Raji (cell line): Measurements from ENCODE around the gene MKI67.
A peak's percentile ranks its signal among the peaks of the same experiment; 100 is the strongest.

ENCODE experiments used
- POLR2A ChIP-seq: IDR thresholded peaks from 2 replicates; pipeline ENCODE4 v1.6.1; 2011; ENCODE audit warnings: low read depth, low read length, control low read depth; ENCODE audit not compliant: insufficient read depth

The MKI67 gene

DNA sequence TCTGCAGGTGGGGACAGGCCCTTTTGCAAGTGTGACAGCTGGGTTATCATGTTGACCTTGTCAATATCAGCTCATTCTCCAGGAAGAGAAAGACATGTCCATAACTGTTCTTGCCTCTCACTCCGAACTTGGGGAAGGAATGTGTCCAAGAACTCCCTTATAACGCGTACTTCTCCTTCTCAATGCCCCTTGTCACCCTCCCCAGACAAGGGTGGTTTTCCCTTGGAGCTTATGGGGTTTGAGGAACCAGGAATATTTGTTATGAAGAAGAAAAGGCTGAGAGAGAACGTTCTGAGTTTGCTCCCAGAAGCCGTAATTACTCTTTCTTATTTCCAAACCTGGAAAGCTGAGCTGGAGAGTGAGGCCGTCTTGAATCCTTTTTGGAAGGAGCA is 77.4 kb downstream of the MKI67 start:
- TF ChIP-seq POLR2A = no peak

DNA sequence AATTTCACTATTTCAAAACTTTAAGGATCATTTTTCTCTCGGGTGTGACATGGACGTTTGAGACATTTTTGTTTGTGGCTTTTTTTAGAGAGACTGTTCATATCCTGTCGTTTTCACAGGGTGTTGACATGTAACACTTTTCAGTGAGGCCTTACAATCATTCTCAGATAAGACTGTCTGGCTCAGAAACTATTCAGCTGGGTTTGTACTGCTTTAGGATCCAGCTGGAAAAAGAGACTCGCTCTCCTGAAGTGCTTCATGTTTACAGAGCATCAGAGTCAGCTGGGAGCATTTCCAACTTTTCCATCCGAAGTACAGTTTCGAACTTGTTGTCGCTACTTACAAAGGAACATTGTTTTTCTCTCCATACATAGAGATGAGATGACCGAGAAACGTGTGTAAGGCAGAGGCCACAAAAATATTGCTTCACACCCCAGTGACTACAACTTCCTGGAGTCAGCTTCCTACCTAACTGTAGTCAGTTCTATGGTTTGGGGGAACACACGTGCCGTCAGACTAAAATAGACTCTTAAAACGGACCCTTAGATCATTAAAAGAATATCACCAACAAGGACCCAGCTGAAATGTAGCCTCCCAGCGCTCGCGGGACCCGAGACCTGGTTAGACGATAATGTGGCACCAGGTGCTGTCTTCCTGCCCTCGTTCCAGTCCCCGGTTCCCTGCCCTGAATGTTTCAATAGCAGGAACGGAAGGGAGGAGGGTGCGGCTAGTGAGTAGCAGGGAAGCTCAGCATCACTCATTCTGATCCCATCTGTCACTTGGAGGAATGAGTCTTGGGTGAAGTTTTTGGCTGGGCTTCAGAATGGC is 78.0 kb downstream of the MKI67 start:
- TF ChIP-seq POLR2A = no peak

DNA sequence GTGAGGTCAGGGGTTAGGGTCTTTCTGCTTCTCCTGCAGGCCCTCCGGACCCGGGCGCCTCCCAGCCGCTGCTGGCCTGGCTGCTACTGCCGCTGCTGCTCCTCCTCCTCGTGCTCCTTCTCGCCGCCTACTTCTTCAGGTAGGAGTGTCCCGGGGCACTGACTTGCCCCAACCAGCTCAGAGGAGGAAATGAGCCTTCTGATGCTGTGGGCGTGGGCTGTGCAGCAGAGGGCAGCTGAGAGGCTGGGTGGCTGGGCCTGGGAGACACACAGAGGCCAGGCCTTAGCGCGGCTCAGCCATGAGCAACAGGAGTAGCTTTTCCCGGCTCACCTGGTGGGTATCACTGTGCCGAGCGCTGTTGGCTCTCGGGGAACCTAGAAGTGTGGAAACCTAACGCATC is 78.9 kb downstream of the MKI67 start:
- TF ChIP-seq POLR2A = peak; percentile 64

DNA sequence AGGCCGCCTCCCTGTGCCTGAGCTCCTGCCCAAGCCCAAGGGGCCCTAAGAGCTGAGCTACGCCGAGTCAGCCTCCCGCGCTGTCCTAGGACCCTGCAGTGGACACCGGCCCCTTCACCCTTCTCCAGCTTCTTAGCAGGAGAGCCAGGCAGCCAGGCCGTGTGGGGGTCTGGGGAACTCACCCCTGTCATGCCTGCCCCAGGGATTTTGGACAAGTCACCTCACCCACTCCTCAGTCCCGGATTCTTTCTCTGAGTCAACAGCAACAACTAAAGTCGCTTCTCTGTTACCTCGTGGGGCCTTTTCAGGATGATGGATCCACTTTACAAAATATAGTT is 79.3 kb downstream of the MKI67 start:
- TF ChIP-seq POLR2A = no peak
